LNCAP (cell line): Measurements from ENCODE around the gene ELL.

Experiments used
- TF ChIP-seq, protein P1 (sequence below): fragments of 450-650 bp; IDR thresholded peaks from 2 replicates; pipeline ENCODE4 v1.5.1; 2017; ENCODE audit warnings: mild to moderate bottlenecking

ELL gene

DNA sequence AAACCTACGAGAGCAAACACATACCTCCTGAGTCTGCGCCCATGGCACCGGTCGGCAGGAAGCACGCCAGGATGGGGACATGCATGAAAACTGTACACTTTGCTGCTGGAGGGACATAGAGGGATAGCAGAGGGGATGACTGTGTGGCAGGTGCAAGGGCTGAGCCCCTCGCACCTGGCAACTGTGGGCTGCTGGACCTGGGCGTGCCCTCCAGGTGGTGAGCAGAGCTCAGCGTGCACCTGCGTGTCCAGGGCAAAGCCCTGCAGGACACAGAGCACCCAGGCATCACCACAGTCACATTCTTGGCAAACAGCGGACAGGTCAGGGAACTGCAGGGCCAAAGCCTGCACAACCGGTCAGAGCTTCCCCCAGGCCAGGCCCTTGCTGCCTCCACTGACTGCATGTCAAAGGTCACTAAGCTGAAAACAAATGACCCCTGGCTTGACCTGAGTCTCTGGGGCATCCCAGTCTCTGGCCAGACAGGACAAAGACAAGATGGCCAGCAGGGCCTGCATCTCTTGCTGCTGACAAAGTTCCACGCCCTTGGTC is 75.0 kb downstream of the ELL start:
- TF ChIP-seq, protein P1, sequence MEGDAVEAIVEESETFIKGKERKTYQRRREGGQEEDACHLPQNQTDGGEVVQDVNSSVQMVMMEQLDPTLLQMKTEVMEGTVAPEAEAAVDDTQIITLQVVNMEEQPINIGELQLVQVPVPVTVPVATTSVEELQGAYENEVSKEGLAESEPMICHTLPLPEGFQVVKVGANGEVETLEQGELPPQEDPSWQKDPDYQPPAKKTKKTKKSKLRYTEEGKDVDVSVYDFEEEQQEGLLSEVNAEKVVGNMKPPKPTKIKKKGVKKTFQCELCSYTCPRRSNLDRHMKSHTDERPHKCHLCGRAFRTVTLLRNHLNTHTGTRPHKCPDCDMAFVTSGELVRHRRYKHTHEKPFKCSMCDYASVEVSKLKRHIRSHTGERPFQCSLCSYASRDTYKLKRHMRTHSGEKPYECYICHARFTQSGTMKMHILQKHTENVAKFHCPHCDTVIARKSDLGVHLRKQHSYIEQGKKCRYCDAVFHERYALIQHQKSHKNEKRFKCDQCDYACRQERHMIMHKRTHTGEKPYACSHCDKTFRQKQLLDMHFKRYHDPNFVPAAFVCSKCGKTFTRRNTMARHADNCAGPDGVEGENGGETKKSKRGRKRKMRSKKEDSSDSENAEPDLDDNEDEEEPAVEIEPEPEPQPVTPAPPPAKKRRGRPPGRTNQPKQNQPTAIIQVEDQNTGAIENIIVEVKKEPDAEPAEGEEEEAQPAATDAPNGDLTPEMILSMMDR = no peak

DNA sequence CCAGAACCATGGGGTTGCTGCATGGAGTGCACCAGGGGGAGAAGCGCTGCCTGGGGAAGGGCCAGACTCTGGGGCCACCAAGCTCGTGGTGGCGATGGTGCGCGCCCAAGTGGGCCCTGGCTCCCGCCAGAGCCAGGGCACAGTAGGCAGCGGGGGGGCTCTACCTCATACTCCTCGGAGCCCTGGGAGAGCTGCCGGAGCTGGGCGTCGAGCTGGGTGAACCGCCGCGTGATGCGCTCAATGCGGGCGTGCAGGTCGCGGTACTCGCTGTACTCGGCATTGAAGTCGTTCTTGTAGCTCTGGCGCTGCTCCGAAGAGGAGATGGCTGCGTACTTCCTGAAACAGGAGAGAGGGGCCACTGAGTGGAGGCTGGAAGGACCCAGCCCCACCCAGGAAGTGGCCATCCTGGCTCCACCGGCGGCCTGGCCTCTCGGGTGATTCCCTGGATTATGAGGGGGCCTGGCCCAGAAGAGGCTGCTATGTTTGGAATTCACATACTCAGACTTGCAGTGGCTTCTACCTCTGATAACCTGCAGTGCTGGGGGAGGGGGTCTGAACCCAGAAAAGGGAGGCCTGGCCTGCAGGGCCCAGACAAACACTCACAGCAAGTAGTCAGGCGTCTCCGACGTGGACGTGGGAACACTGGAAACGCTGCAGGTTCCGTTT is 75.6 kb downstream of the ELL start:
- TF ChIP-seq, protein P1 = no peak

DNA sequence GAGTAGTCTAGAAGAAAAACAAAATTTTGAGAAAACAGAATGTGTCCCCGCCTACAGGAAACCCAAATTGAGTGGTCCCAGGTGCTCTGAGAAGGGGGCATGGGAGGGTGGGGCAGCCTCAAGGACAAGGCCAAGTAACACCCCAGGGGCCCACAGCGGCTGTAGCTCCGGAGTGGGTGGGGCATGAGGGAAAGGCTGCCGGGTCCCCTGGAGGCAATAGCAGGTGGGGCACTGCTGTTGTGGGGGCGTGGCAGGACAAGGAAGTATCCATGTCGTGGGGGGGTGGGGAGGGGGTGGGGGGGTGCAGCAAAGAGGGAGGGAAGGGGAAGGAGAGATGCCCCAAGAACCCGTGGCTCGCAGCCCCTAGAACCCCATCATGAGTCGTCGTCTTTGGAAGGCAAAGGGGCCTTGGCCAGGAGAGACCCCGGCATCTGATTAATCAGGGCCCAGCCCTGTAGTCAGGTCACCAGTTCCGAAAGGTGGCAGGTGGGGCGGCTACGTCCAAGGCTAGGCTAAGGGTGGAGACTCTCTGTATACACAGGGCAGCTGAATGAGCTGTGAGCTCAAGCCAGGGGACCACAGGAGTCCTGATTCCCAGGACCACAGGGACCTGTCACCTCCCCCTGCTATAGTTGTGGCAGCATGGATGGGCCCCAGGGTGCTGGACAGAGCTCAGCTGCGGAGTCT is 76.5 kb downstream of the ELL start:
- TF ChIP-seq, protein P1 = no peak

DNA sequence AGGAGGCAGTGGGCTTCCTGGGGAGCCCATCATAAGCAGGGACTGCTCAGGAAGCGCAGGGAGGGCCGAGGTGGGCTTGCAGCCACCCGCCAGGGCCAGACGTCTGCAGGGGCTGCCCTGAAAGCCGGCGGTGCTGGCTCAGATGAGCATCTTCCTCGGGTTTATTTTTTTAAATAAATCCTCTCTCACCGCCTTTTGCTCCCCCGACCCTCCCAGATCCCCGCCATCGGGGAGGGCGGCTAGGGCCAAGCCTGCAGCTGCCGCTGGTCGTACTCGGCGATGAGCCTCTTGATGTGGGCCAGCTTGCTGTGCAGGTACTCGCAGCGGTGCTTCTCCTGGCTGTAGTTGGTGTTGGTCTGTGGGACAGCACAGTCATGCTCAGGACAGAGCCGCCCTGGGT is 77.4 kb downstream of the ELL start:
- TF ChIP-seq, protein P1 = no peak

DNA sequence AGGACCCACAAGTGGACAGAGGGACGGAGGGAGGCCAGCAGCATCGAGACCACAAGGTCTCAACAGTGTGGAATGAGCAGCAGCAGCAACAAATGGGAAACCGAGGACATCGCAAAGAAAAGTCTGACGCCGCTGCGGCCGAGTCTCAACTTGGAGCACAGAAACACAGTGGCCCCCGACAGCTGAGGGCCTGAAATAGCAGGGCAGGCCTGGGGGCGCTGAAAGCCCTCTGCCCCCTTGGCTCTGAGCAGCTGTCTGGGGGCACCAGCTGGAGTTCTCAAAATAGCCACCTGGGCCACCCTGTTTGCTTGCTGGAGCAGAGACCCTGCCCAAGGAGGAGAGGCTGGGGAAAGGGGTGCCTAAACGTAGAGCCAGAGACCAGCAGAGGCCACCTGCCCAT is 78.0 kb downstream of the ELL start:
- TF ChIP-seq, protein P1 = no peak

DNA sequence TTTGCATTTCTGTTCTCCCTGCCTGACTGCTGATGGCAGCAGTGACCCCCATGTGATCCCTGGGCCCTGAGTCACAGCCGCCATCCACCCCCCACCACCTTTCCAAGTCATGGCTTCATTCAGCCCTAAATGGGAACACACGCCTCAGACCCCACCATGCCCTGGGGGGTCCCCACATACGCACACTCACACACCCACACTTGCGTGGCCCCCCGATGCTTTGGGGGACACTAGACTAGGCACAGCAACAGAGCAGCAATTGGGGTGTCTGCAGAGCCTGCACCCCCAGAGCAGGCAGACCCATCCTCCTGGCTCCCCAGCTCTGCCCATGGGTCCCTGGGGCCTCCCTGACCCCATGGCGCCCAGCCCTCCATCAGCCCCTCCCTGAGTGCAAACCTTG is 78.5 kb downstream of the ELL start:
- TF ChIP-seq, protein P1 = no peak

DNA sequence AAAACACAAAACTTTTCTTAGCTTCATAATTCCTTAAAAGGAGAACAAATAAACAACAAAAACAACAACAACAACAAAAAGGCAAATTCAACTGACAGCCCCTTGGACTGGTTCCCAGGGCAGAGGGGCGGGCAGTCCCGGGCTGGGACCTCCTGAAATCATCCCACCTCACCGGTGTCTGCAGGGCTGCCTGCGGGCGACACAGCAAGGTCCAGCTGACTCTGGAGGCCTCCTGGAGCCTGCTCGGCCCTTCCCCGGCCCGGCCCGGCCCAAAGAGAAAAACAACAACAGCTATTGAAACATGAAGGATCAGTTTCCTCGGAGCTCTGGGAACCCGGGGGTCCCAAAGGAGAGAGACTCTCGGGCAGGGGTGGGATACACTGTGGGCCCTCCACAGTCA is 78.9 kb downstream of the ELL start:
- TF ChIP-seq, protein P1 = no peak
